OCI-LY7 (cell line): Measurements from ENCODE around the gene ERLIN1. TPM values are rescaled to one million over a fixed set of nuclear protein-coding genes. Genes with fewer than 3 reads are reported as not detected.

Source experiments
- BruUV-seq: library from RNA; stranded (reverse); fragments of 400-500 nt; replicated peaks from 2 replicates; lab custom pipeline; 2021; lab: Mats Ljungman, UMichigan
- CTCF ChIA-PET: fragments of 300-600 bp; sonication (Branson Sonifier 250); formaldehyde crosslinking; loops from one replicate; lab custom pipeline; 2022; ENCODE audit warnings: antibody characterized with exemption; ENCODE audit not compliant: unreplicated experiment; lab: Charles Lee
- POLR2A ChIA-PET: fragments of 300-600 bp; sonication (Branson Sonifier 250); formaldehyde crosslinking; loops from one replicate; lab custom pipeline; 2022; ENCODE audit warnings: antibody characterized with exemption; lab: Charles Lee
- DNase-seq: peaks from one replicate; pipeline ENCODE4 v3.0.0-alpha.2; 2015; ENCODE audit warnings: low spot score
- H2AFZ ChIP-seq: fragments of 200-600 bp; sonication (generic), shearing (Covaris generic); 2 replicates; pipeline ENCODE4 v1.6.1; 2014; ENCODE audit warnings: mild to moderate bottlenecking, antibody characterized with exemption, low read length, moderate library complexity
- H3K27ac ChIP-seq: fragments of 200-600 bp; sonication (generic); 2 replicates; pipeline ENCODE4 v1.5.1; 2014; ENCODE audit warnings: mixed run types, low read depth, mild to moderate bottlenecking, moderate library complexity, low read length, inconsistent platforms; ENCODE audit not compliant: poor library complexity, severe bottlenecking
- H3K36me3 ChIP-seq: fragments of 200-600 bp; sonication (generic); 2 replicates; pipeline ENCODE4 v1.6.1; 2014; ENCODE audit warnings: mild to moderate bottlenecking, antibody characterized with exemption, low read length, moderate library complexity, mixed read lengths; ENCODE audit not compliant: insufficient read depth
- H3K4me1 ChIP-seq: fragments of 200-600 bp; sonication (generic); 2 replicates; pipeline ENCODE4 v1.5.1; 2014; ENCODE audit warnings: mild to moderate bottlenecking, low read length; ENCODE audit not compliant: insufficient read depth, poor library complexity, severe bottlenecking
- H3K4me2 ChIP-seq: fragments of 200-600 bp; sonication (generic); 2 replicates; pipeline ENCODE4 v1.6.1; 2014; ENCODE audit warnings: mild to moderate bottlenecking, low read length
- H3K4me3 ChIP-seq: fragments of 200-600 bp; sonication (generic); 2 replicates; pipeline ENCODE4 v1.5.1; 2014; ENCODE audit warnings: mild to moderate bottlenecking, low read depth, low read length; ENCODE audit not compliant: poor library complexity, severe bottlenecking
- H3K79me2 ChIP-seq: fragments of 200-600 bp; sonication (generic); 2 replicates; pipeline ENCODE4 v1.6.1; 2016; ENCODE audit warnings: low read depth, mild to moderate bottlenecking, low read length, moderate library complexity, mixed read lengths; ENCODE audit not compliant: insufficient read depth
- H3K9me2 ChIP-seq: fragments of 200-600 bp; sonication (generic); 2 replicates; pipeline ENCODE4 v1.6.1; 2016; ENCODE audit warnings: mild to moderate bottlenecking, low read length, mixed read lengths; ENCODE audit not compliant: insufficient read depth
- H3K9me3 ChIP-seq: fragments of 200-600 bp; sonication (generic); 2 replicates; pipeline ENCODE4 v1.6.1; 2014; ENCODE audit warnings: mild to moderate bottlenecking, mixed run types, low read length, mixed read lengths
- H4K20me1 ChIP-seq: fragments of 200-600 bp; sonication (generic); 2 replicates; pipeline ENCODE4 v1.6.1; 2014; ENCODE audit warnings: mild to moderate bottlenecking, antibody characterized with exemption, low read length, moderate library complexity, mixed read lengths; ENCODE audit not compliant: insufficient read depth
- CTCF ChIP-seq: fragments of 200-600 bp; sonication (generic); conservative IDR thresholded peaks from 2 replicates; pipeline ENCODE4 v1.5.1; 2014; ENCODE audit warnings: mild to moderate bottlenecking, antibody characterized with exemption, low read length, moderate library complexity, mixed read lengths
- EZH2phosphoT487 ChIP-seq: fragments of 200-600 bp; sonication (generic); IDR thresholded peaks from 2 replicates; pipeline ENCODE4 v1.6.1; 2018; ENCODE audit warnings: low read depth, borderline replicate concordance, mild to moderate bottlenecking, mixed run types, antibody characterized with exemption, low read length, moderate library complexity, mixed read lengths
- intact Hi-C: fragments of 100-400 bp; cut with micrococcal nuclease; formaldehyde crosslinking; loops from one replicate; pipeline ENCODE4 v1.10.0; 2022; ENCODE audit not compliant: unreplicated experiment
- total RNA-seq, 2 experiments: library from RNA; depleted of rRNA in 1 of 2; stranded (reverse); fragments of >200 nt in 1 of 2; shearing (Covaris generic) in 1 of 2; gene quantifications; 2 replicates each; pipeline ENCODE4 v1.2.3, GENCODE V29; 2014 to 2022

ERLIN1 gene
- total RNA-seq, 2 experiments from 2014 or later = 24.1 to 26.7 TPM

- intact Hi-C loops = no loop called here
- no peak for TF ChIP-seq EZH2phosphoT487
- no peak for TF ChIP-seq CTCF
- ChIA-PET POLR2A (interaction anchor here (0.7 kb wide), 1 partner anchor 204 kb away, joined by 3 read pairs; no protein-coding TSS in a partner anchor), CTCF (interaction anchor here (1.0 kb wide), 1 partner anchor 27 kb away, joined by 4 read pairs; no protein-coding TSS in a partner anchor)
- Histone ChIP-seq H3K4me2 (no peak overlapping the region), H2AFZ (no peak overlapping the region), H3K9me2 (no peaks in the 10 kb centered on the region), H4K20me1 (no peaks in the 10 kb centered on the region), H3K27ac (no peak overlapping the region), H3K9me3 (0 out of 2 replicates have a peak, but pooled peaks cover 8% of the 10 kb centered on the region), H3K4me3 (no peak overlapping the region), H3K4me1 (no peaks in the 10 kb centered on the region), H3K36me3 (peaks cover 97% of the 10 kb centered on the region), H3K79me2 (peaks cover 28% of the 10 kb centered on the region; the same call in 1 of the 2 replicates)
- no TSS peak for BruUV-seq
- no peak for DNase-seq
These were observed 28.7 kb downstream of the ERLIN1 start for GRCh38 chr10:100157156-100157555.

DNA sequence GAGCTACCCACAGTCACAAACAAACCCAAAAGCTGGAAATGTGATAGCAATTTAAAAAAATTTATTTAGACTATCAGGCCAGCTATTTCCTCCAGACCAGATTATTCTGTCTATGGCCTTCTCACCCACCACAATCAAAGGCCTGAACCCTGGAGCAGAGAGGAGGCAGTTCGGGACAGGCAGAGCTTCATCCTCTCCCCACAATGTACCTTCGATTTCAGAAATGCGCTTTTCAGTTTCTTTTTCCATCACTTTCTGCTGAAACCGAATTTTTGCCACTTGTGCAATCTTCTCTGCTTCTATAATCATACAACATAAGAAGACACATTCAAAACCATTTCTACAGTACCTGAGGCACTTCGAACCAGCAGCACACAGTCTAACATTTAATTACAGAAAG lies 29.9 kb downstream of the ERLIN1 start:
- H3K36me3 ChIP-seq = peaks cover 97% of the 10 kb centered on the region
- no peaks in the 10 kb centered on the region for H3K4me1 ChIP-seq
- no peaks in the 10 kb centered on the region for H3K9me2 ChIP-seq
- H3K9me3 ChIP-seq = 0 out of 2 replicates have a peak, but pooled peaks cover 8% of the 10 kb centered on the region
- H2AFZ ChIP-seq = no peak overlapping the region
- H3K79me2 ChIP-seq = peaks cover 21% of the 10 kb centered on the region; the same call in 1 of the 2 replicates
- no peak overlapping the region for H3K27ac ChIP-seq
- no peak for DNase-seq
- CTCF ChIA-PET = no interaction called here
- no peak overlapping the region for H3K4me3 ChIP-seq
- intact Hi-C loops = no loop called here
- POLR2A ChIA-PET = interaction anchor here (1.2 kb wide), 1 partner anchor 14 kb away, joined by 7 read pairs; no protein-coding TSS in a partner anchor
- TF ChIP-seq EZH2phosphoT487 (no peak), CTCF (no peak)
- H3K4me2 ChIP-seq = no peak overlapping the region
- no TSS peak for BruUV-seq
- H4K20me1 ChIP-seq = no peaks in the 10 kb centered on the region

- no peak for TF ChIP-seq EZH2phosphoT487
- no peak for TF ChIP-seq CTCF
- Histone ChIP-seq H3K4me3 (no peak overlapping the region), H2AFZ (no peak overlapping the region), H3K36me3 (peaks cover 92% of the 10 kb centered on the region), H3K4me1 (no peaks in the 10 kb centered on the region), H3K9me2 (no peaks in the 10 kb centered on the region), H3K4me2 (no peak overlapping the region), H3K9me3 (0 out of 2 replicates have a peak, but pooled peaks cover 8% of the 10 kb centered on the region), H3K79me2 (peaks cover 16% of the 10 kb centered on the region; the same call in 1 of the 2 replicates), H3K27ac (no peak overlapping the region), H4K20me1 (no peaks in the 10 kb centered on the region)
- intact Hi-C loops = no loop called here
- no peak for DNase-seq
- no TSS peak for BruUV-seq
- ChIA-PET POLR2A (interaction anchor here (0.6 to 0.9 kb wide), 3 partner anchors 17 to 84 kb away, joined by 3 read pairs; no protein-coding TSS in a partner anchor), CTCF (no interaction called here)
These were observed 31.2 kb downstream of the ERLIN1 start for GRCh38 chr10:100154666-100155065.
